Erythroblast (primary cell): ENCODE results near the gene OAT.

Experiments
- DNase-seq, 2 experiments: peaks; one replicate each; lab custom pipeline; 2025; lab: John Stamatoyannopoulos, UW
- GATA1 ChIP-seq: IDR thresholded peaks from 2 replicates; pipeline ENCODE4 v1.6.1; 2011; ENCODE audit warnings: low read depth, mild to moderate bottlenecking, control low read depth, low read length, moderate library complexity
- POLR2A ChIP-seq: IDR thresholded peaks from 2 replicates; pipeline ENCODE4 v1.6.1; 2011; ENCODE audit warnings: mild to moderate bottlenecking, low read length

OAT gene

GRCh38 chr10:124385627-124386185, 33.0 kb downstream of the OAT start:
- TF ChIP-seq POLR2A (no peak), GATA1 (no peak)
- DNase-seq, result no peak

DNA sequence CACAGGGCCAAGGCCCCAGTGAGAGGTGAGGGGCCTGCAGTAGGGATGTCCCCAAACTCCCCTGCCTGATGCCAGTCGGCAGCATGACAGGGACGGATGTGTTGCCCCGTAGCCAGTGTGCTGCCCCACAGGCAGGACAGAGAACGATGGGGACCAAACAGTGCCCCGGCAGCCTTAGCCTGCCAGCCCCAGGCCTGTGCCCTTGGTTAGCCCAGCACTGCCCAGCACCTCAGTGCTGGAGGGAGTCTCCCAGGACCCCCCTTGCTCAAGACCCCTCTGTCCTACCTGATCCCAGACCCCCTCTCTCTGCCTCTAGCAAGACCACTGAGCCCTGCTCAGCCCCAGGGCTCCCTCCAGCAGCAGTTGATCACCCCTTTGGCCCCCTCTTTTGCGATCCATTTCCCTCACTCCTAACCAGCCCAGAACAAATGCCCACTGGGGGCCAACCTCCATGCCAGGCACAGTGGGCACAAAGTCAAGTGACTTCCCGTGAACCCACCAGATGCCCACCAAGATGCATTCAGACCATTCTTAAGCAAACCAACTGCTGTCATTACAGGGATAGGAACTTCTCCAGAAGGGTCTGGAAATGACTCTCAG, 34.0 kb downstream of the OAT start:
- TF ChIP-seq GATA1 (no peak), POLR2A (no peak)
- no peak for DNase-seq

DNA sequence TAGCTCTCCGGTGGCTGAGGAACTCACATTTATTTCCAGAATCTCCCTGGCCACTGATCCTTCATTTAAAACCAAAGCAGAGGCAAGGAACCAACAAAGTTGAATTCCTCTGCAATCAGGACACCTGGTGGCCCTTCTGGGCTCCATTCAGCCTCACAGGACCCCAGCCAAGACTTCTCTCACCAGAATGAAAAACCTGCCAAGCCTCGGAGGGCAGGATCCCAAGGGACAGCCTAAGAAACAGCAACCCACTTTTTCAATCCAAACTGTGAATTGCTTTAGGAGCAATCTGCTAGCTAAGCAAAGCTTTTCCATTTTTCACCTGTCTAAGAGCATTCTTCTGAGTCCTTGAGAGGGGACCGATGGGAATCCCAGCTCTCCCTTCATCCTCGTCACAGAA, 34.6 kb downstream of the OAT start:
- TF ChIP-seq POLR2A, result no peak
- no peak for TF ChIP-seq GATA1

DNA sequence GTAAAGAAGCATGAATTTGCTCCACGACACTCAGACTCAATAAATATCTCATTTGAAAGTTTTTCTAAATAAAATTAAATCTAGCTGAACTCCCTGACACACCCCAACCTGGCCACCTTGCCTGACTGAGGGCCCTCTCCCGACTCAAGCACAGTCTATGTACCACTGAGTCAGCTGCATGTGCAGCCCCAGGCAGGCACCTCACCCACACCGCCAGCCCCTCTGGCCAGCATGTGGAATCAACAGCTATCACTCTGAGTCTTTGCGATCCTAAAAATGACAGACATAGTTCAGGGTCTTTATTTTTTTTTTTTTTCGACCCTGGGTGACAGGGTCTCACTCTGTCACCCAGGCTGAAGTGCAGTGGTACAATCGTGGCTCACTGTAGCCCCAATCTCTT, 35.2 kb downstream of the OAT start:
- no peak for TF ChIP-seq POLR2A
- TF ChIP-seq GATA1, result no peak
- no peak for DNase-seq

More for the DNA sequence above, 34.6 kb downstream of the OAT start:
- no peak for DNase-seq

GRCh38 chr10:124381011-124381611, 37.6 kb downstream of the OAT start:
- DNase-seq, result no peak
- TF ChIP-seq GATA1 (no peak), POLR2A (no peak)

DNA sequence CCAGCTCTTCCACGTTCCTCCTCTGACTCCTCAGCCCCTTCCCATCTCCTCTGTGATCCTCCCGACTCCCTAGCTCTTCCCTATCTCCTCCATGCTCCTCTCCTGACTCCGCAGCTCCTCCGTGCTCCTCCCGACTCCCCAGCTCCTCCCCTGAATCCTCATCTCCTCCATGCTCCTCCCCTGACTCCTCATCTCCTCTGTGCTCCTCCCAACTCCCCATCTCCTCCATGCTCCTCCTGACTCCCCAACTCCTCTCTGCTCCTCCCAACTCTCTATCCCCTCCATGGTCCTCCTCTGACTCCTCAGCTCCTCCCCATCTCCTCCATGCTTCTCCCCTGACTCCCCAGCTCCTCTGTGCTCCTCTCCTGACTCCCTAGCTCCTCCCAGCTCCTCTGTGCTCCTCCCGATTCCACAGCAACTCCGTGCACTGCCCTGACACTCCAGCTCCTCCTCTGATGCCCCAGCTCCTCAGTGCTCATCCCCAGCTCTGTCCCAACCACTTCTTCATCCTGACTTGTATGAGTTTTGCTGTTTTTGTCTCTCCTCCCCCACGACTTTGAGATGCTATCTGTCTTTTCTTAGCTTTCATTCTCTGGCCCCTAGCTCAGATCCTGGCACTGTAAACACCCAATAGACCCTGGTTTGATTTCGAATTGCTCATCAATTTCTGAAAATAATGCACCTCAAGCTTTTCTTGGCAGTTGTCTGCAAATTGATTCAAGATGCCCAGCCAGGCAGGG, 38.3 kb downstream of the OAT start:
- no peak for TF ChIP-seq POLR2A
- TF ChIP-seq GATA1, result no peak
- no peak for DNase-seq

GRCh38 chr10:124379609-124380193, 39.0 kb downstream of the OAT start:
- no peak for DNase-seq
- TF ChIP-seq POLR2A (no peak), GATA1 (no peak)

GRCh38 chr10:124378881-124379471, 39.7 kb downstream of the OAT start:
- DNase-seq, result no peak
- no peak for TF ChIP-seq GATA1
- no peak for TF ChIP-seq POLR2A

DNA sequence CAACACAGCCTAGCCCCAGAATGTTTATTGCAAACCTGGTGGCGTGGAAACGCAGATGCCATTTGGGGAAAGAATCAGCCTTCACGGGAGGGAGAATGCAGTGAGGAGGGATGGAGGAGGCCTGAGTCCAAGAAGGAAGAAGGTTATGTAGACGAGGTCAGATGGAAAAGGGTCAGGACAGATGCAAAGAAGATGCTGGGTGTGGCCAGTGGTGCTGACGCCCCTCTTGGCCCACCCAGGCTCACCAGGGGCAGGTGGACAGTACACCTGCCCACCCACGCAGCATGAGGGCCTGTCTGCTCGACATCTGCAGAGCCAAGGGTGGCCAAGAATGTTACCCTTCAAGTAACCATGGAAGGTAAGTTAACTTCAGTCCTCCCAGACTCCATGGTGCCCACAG, 40.5 kb downstream of the OAT start:
- DNase-seq, result no peak
- TF ChIP-seq GATA1 (no peak), POLR2A (no peak)

DNA sequence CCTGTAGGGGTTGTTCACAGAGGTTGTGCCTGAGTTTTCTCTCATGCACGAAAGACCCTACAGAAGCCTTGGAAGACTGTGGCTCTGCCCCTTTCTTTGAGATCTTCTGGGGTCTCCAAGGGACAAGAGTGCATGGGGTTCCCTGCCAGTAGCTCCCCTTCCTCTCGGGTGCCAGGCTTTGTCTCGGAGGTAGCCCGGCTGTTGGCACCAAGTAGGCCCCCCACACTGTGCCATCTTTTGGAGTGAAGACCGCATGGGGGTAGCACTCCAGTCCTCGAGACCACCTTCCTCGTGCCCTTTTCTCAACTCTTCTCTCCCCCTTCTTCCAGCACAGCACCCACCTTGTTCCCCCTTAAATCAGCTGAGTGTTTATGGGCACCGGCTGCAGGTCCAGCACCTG, 41.6 kb downstream of the OAT start:
- TF ChIP-seq GATA1 (no peak), POLR2A (no peak)
- DNase-seq, result no peak

GRCh38 chr10:124376411-124376810, 42.3 kb downstream of the OAT start:
- TF ChIP-seq POLR2A (no peak), GATA1 (no peak)

DNA sequence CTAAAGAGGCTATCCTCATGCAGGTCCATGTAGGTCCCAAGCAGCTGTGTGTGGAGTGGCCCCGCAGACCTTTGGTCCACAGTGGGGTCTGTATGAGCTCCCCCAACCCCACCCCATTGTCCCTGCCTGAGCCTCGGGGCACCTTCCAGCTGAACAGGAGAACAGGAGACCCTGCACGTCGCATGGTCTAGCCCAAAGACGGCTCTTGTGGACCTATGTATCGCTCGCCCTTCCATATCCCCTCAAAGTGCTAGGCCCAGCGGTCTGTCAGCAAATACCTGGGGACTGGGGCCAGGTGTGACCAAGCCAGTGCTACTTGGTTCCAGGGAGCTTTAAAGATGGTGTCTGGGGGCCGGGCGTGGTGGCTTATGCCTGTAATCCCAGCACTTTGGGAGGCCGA, 43.0 kb downstream of the OAT start:
- no peak for DNase-seq
- TF ChIP-seq POLR2A (no peak), GATA1 (no peak)

More at GRCh38 chr10:124376411-124376810, 42.3 kb downstream of the OAT start:
- no peak for DNase-seq

DNA sequence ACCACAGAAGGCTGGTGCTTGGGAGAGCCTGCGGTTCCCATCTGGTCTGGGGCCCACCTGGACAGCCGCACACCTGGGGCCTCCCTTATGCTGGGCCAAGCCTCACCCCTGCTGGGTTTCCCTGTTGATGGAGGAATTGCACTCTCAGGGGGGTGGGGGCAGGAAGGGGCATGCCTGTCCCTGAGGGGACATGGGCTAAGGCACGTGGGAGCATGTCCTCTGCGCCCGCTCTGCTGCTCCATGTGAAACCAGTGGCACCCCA, 43.4 kb downstream of the OAT start:
- no peak for TF ChIP-seq POLR2A
- no peak for TF ChIP-seq GATA1
- DNase-seq, result no peak
